Stimulated activated CD8-positive, alpha-beta memory T cell treated with anti-CD3 and anti-CD28 coated beads, Interleukin-12 subunit alpha, Interleukin-12 subunit beta, amount 100 ng/mL, for 24 hours (primary cell): Measurements from ENCODE around the gene SYTL1.

Experiments
- DNase-seq: peaks from one replicate; pipeline ENCODE4 v3.0.0-alpha.2; 2020; ENCODE audit errors: extremely low read depth

SYTL1 gene

GRCh38 chr1:27318136-27318535 lies 23.7 kb upstream of the SYTL1 start:
- DNase-seq = no peak

- no peak for DNase-seq
Measured at GRCh38 chr1:27318596-27318995, 23.2 kb upstream of the SYTL1 start.

- peak; percentile 96 for DNase-seq
Measured at GRCh38 chr1:27321813-27322568, 19.8 kb upstream of the SYTL1 start, which contains the start of gene TMEM222. Gene TMEM222, plus strand, starts transcription at chr1:27322163. Its CDS starts 35 bp downstream, at chr1:27322198.

GRCh38 chr1:27322569-27323240 lies 19.1 kb upstream of the SYTL1 start:
- DNase-seq = no peak

- DNase-seq = no peak
Measured at GRCh38 chr1:27325286-27325685, 16.5 kb upstream of the SYTL1 start.

- DNase-seq = no peak
Measured at GRCh38 chr1:27327964-27328363, 13.9 kb upstream of the SYTL1 start.

- DNase-seq = no peak
Measured at GRCh38 chr1:27330786-27331185, 11.0 kb upstream of the SYTL1 start.

- no peak for DNase-seq
Measured at GRCh38 chr1:27331426-27331825, 10.4 kb upstream of the SYTL1 start.

- no peak for DNase-seq
Measured at GRCh38 chr1:27331922-27332321, 9.9 kb upstream of the SYTL1 start.

- no peak for DNase-seq
Measured at GRCh38 chr1:27332536-27333281, 9.1 kb upstream of the SYTL1 start.

- no peak for DNase-seq
Measured at GRCh38 chr1:27333717-27334279, 8.0 kb upstream of the SYTL1 start.

- no peak for DNase-seq
Measured at GRCh38 chr1:27335506-27336422, 6.1 kb upstream of the SYTL1 start.

- no peak for DNase-seq
Measured at GRCh38 chr1:27336756-27337155, 5.1 kb upstream of the SYTL1 start.

GRCh38 chr1:27338751-27339150 lies 3.1 kb upstream of the SYTL1 start:
- DNase-seq = no peak

GRCh38 chr1:27339213-27339612 lies 2.6 kb upstream of the SYTL1 start:
- no peak for DNase-seq

GRCh38 chr1:27342391-27342777 lies 562 bp downstream of the SYTL1 start:
- no peak for DNase-seq

- DNase-seq = no peak
Measured at GRCh38 chr1:27342778-27343638, 1.2 kb downstream of the SYTL1 start.

GRCh38 chr1:27343639-27344025 lies 1.8 kb downstream of the SYTL1 start:
- no peak for DNase-seq

GRCh38 chr1:27345272-27345671 lies 3.5 kb downstream of the SYTL1 start:
- DNase-seq = no peak

- DNase-seq = no peak
Measured at GRCh38 chr1:27346357-27346756, 4.5 kb downstream of the SYTL1 start.
